CD4-positive, CD25-positive, alpha-beta regulatory T cell (primary cell): ENCODE measurements around the gene SLC9A9. TPM values are rescaled to one million over a fixed set of nuclear protein-coding genes. Genes with fewer than 3 reads are reported as not detected.
A peak's percentile ranks its signal among the peaks of the same experiment; 100 is the strongest.

Source experiments
- ATAC-seq, 2 donors: fragments of 150-1000 bp; cut with Tn5 transposase; one replicate each; pipeline ENCODE4 v1.10.0; 2021; ENCODE audit warnings: low read depth in 2 of 2, moderate number of reproducible peaks in 2 of 2, moderate library complexity in 1 of 2
- DNase-seq, 3 donors: peaks; one replicate each; pipeline versions ENCODE4 v3.0.0 to v3.0.0-alpha.2; 2012 to 2022; ENCODE audit warnings: mixed read lengths in 1 of 3
- H3K27ac ChIP-seq: one replicate; pipeline ENCODE4 v1.7.0; 2013; ENCODE audit warnings: mild to moderate bottlenecking, low read length; ENCODE audit not compliant: insufficient read depth, poor library complexity, severe bottlenecking
- H3K27me3 ChIP-seq: one replicate; pipeline ENCODE4 v1.7.0; 2013; ENCODE audit warnings: low read length; ENCODE audit not compliant: control insufficient read depth, insufficient read depth
- H3K36me3 ChIP-seq: one replicate; pipeline ENCODE4 v1.7.0; 2013; ENCODE audit warnings: mild to moderate bottlenecking, low read length, moderate library complexity; ENCODE audit not compliant: control insufficient read depth, insufficient read depth
- H3K4me1 ChIP-seq: 2 replicates; pipeline ENCODE4 v1.7.0; 2013; ENCODE audit warnings: mild to moderate bottlenecking, low read length; ENCODE audit not compliant: insufficient read depth, control insufficient read depth, poor library complexity, severe bottlenecking
- H3K4me3 ChIP-seq: one replicate; pipeline ENCODE4 v1.7.0; 2013; ENCODE audit warnings: low read depth, mild to moderate bottlenecking, low read length, moderate library complexity
- H3K9me3 ChIP-seq, 2 experiments: 1 replicate in 1 of 2; 2 replicates in 1 of 2; pipeline ENCODE4 v1.7.0; 2013; ENCODE audit warnings: low read length in 2 of 2, mild to moderate bottlenecking in 1 of 2, moderate library complexity in 1 of 2; ENCODE audit not compliant: control insufficient read depth in 2 of 2
- H3K27ac Mint-ChIP-seq, 3 donors: one replicate each; pipeline ENCODE4 v1.8.0; 2020 to 2022; ENCODE audit warnings: mild to moderate bottlenecking in 3 of 3, mixed read lengths in 3 of 3, moderate library complexity in 2 of 3
- H3K27me3 Mint-ChIP-seq: one replicate; pipeline ENCODE4 v1.8.0; 2022; ENCODE audit warnings: mild to moderate bottlenecking, mixed read lengths
- H3K36me3 Mint-ChIP-seq: one replicate; pipeline ENCODE4 v1.8.0; 2020; ENCODE audit warnings: mixed read lengths
- H3K4me1 Mint-ChIP-seq, 4 donors: one replicate each; pipeline ENCODE4 v1.8.0; 2020 to 2022; ENCODE audit warnings: mixed read lengths in 4 of 4, mild to moderate bottlenecking in 1 of 4
- H3K4me3 Mint-ChIP-seq, 4 donors: one replicate each; pipeline ENCODE4 v1.8.0; 2020 to 2022; ENCODE audit warnings: mild to moderate bottlenecking in 4 of 4, mixed read lengths in 4 of 4, moderate library complexity in 3 of 4
- H3K9me3 Mint-ChIP-seq, 7 donors: one replicate each; pipeline ENCODE4 v1.8.0; 2020 to 2022; ENCODE audit warnings: mixed read lengths in 7 of 7, mild to moderate bottlenecking in 3 of 7, moderate library complexity in 2 of 7
- polyA plus RNA-seq, 4 donors: library from polyadenylated mRNA; unstranded; fragments of 300-500 nt; fragmentation: Illumina TruSeq; gene quantifications; one replicate each; pipeline ENCODE4 v1.2.3, GENCODE V29; 2021
- total RNA-seq: library from RNA; stranded (reverse); gene quantifications from one replicate; pipeline ENCODE4 v1.2.3, GENCODE V29; 2022

SLC9A9 gene
- total and polyA plus RNA-seq, 5 donors from 2014 or later: 31.7 to 49.3 (median 46.4) TPM

DNA sequence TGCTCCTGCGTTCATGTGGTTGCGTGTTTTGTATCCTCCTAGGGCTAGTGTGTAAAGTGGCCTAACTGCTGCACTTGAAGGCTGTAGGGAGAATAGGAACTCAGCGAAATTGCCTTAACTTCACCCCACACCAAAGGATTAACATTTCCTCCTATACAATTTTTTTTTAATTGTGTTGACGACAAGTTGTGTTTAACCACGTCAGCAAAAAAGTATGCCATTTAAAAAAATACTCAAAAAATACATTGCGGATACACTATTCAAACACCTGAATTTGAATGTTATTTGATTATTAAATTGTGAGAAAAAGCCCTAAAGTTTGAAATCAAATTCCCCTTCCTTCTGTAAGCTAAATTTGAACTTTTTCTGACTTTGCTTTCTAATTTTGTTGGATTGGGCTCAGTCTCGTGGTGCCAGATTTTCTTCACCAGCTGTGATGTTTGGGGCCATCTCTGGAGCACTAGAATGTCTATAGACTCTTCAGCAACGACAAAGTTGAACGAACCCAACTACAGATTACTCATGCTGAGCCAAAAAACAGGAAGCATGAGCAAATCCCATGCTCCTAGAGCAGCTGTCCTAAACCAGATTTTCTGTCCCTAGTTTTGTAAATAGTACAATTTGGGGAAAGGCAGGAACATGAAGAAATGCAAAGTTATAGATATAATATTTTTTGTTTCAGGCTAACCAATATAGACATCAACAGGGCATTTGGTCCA is 8.1 kb upstream of the SLC9A9 start:
- Histone ChIP-seq H3K27ac (no peak overlapping the region), H3K27me3 (no peaks in the 10 kb centered on the region), H3K4me3 (no peak overlapping the region), H3K9me3 (peaks cover 0 to 3% of the 10 kb centered on the region in 2 experiments), H3K36me3 (no peaks in the 10 kb centered on the region), H3K4me1 (peaks cover 13% of the 10 kb centered on the region)
- Mint-ChIP-seq H3K9me3 (peaks cover 0 to 11% (median 3%) of the 10 kb centered on the region in 7 donors), H3K4me3 (no peak overlapping the region), H3K27ac (peak overlapping the region in 1 of 3 donors; percentile 42), H3K36me3 (no peaks in the 10 kb centered on the region), H3K27me3 (peaks cover 7% of the 10 kb centered on the region), H3K4me1 (peaks cover 7 to 30% (median 17%) of the 10 kb centered on the region in 4 donors)
- no peak for ATAC-seq
- no peak for DNase-seq

DNA sequence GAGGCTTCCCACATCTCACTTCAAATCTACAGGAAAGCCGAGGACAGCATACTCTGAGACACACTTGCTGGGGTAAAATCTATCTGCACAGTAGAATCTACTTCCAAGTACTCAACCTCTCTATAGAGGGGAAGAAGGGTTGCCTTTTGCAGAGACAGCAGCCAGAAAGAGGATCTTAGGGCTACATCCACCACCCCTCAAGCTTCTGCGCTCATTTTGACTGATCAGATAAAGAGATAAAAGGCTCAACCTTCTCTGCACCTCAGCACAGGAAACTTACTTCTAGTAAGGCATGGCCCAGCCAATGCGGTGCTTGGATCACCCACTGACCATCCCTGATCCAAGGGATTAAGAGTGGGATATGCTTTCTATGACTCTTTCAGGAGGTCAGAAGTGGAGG is 6.9 kb upstream of the SLC9A9 start:
- Histone ChIP-seq H3K27me3 (no peaks in the 10 kb centered on the region), H3K36me3 (no peaks in the 10 kb centered on the region), H3K27ac (no peak overlapping the region), H3K4me1 (peaks cover 17% of the 10 kb centered on the region), H3K4me3 (peak overlapping the region; percentile 58), H3K9me3 (peaks cover 0 to 3% of the 10 kb centered on the region in 2 experiments)
- Mint-ChIP-seq H3K27ac (peak overlapping the region; percentile 42 to 84 (median 72)), H3K4me3 (peak overlapping the region in 2 of 4 donors; percentile 9 to 36), H3K36me3 (no peaks in the 10 kb centered on the region), H3K27me3 (no peaks in the 10 kb centered on the region), H3K9me3 (peaks cover 0 to 6% (median 2%) of the 10 kb centered on the region in 7 donors), H3K4me1 (peaks cover 7 to 35% (median 22%) of the 10 kb centered on the region in 4 donors)
- peak; percentile 68 to 75 for ATAC-seq
- DNase-seq: peak in 2 of 3 donors; percentile 23 to 69

DNA sequence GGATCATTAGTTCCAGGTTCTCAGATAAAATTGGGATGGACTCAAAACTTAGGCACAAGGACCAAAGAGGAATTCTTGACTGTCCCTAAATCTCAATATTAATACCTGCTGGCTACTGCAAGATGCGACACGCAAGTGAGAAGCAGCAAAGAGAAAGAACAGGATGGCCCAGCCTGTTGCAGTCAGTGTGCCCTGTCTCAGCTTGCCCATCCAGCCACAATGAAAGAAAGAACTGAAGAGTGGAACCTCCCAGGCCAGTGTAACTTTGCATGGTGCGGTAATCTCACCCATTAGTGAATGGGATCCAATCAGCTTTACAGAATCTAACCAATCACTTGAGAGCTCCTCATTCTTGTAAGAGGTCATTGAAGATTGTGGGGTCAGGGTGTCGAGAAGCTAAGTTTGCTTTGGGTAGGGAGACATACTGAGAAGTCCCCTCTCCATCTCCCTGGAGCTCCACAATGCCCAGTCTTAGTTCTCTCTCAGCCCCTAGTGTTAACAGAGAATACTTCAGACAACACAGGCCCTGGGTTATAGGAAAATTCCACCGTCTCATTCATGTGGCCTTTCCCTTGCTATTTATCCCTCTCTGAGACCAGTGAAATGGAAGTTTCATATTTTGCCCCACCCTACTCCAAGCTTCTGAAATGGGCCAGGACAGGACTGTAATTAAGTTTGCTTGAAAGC is 3.2 kb upstream of the SLC9A9 start:
- H3K27me3 ChIP-seq: no peaks in the 10 kb centered on the region
- Mint-ChIP-seq H3K36me3 (no peaks in the 10 kb centered on the region), H3K27ac (peak overlapping the region in 1 of 3 donors; percentile 17), H3K9me3 (no peaks in the 10 kb centered on the region), H3K4me1 (peaks cover 27 to 66% (median 50%) of the 10 kb centered on the region in 4 donors), H3K4me3 (no peak overlapping the region), H3K27me3 (no peaks in the 10 kb centered on the region)
- no peaks in the 10 kb centered on the region for H3K9me3 ChIP-seq
- ATAC-seq: no peak
- no peak for DNase-seq
- H3K36me3 ChIP-seq: no peaks in the 10 kb centered on the region
- peaks cover 43% of the 10 kb centered on the region for H3K4me1 ChIP-seq
- H3K27ac ChIP-seq: no peak overlapping the region
- H3K4me3 ChIP-seq: no peak overlapping the region

DNA sequence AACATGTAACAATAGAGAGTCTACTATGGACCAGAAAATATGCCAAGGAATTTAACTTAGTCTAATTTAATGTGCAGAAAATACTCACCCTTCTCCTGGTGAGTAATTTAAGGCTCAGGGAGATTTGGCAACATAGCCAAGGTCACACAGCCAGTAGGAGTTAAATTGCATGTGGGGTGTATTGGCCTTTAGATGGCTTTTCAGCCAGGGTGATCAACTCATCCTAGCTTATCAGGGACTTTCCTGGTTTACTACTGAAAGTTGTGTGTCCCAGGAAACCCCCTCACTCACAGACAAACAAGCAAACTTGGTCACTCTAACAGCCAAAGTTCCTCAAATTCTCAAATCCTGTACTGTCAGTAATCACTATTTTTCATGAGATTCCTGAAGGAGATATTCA is 2.6 kb upstream of the SLC9A9 start:
- H3K4me1 Mint-ChIP-seq: peaks cover 27 to 69% (median 53%) of the 10 kb centered on the region in 4 donors
- H3K36me3 Mint-ChIP-seq: no peaks in the 10 kb centered on the region
- Histone ChIP-seq H3K4me1 (peaks cover 49% of the 10 kb centered on the region), H3K36me3 (no peaks in the 10 kb centered on the region), H3K27me3 (no peaks in the 10 kb centered on the region), H3K27ac (no peak overlapping the region), H3K4me3 (no peak overlapping the region), H3K9me3 (no peaks in the 10 kb centered on the region)
- H3K4me3 Mint-ChIP-seq: no peak overlapping the region
- peak overlapping the region in 1 of 3 donors; percentile 88 for H3K27ac Mint-ChIP-seq
- no peaks in the 10 kb centered on the region for H3K27me3 Mint-ChIP-seq
- DNase-seq (no peak), ATAC-seq (no peak)
- H3K9me3 Mint-ChIP-seq: no peaks in the 10 kb centered on the region

DNA sequence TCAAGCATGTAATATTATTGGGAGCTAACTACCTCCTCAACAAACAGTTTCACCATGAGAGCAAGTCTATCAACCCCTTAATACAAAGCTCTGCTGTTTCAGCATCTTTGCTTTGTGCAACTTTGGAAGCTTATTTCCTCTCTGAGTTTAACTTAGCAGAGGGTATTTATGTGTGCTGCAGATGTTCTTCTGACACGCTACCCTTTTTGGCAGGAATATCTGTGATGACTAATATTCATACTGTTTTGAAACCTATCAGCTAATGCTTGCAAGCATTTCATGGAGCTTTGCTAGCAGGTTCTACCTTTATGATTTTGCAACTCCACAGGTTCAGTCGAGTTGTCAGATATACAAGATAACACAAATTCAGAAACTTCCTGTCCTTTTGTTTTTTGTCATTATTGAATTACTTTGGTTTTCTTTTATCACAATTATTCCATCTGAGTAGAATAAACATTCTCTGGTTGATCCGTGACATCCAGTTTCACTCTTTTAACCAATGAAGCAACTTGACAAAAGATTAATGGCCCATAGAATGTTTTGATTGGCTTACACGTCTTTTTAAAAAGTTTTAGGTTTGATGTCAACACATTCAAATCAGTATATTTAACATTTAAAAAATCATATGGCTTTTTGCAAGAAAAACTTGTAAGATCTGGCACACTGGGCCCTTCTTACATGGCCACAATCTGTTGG is 1.7 kb upstream of the SLC9A9 start:
- H3K4me3 Mint-ChIP-seq: peak overlapping the region; percentile 36 to 96 (median 76)
- no peaks in the 10 kb centered on the region for H3K27me3 Mint-ChIP-seq
- no peaks in the 10 kb centered on the region for H3K9me3 ChIP-seq
- DNase-seq (peak in 1 of 3 donors; percentile 51), ATAC-seq (no peak)
- peaks cover 31 to 69% (median 54%) of the 10 kb centered on the region in 4 donors for H3K4me1 Mint-ChIP-seq
- H3K4me3 ChIP-seq: peak overlapping the region; percentile 100
- no peaks in the 10 kb centered on the region for H3K36me3 Mint-ChIP-seq
- H3K4me1 ChIP-seq: peaks cover 50% of the 10 kb centered on the region
- H3K27ac Mint-ChIP-seq: peak overlapping the region; percentile 46 to 88 (median 48)
- H3K27me3 ChIP-seq: no peaks in the 10 kb centered on the region
- H3K9me3 Mint-ChIP-seq: no peaks in the 10 kb centered on the region
- H3K36me3 ChIP-seq: no peaks in the 10 kb centered on the region
- peak overlapping the region; percentile 45 for H3K27ac ChIP-seq

DNA sequence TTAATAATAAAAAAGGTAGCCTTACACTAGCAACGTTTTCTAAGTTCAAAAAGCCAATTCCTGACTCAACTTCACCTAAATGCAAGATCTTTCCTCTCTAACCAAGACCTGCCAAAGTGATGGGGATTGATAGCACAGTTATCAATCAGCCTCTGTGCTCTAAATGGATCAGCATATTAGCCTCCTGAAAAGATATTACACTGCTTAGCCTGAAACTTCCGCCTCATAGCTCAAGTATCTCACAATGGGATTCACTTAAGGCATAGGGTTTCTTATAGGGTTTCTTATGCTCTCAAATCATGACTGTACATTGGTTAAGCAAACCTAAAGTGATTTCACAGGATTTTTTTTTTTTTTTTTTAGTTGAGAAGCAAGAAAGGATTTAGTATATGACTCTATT is 436 bp upstream of the SLC9A9 start:
- H3K9me3 ChIP-seq: no peaks in the 10 kb centered on the region
- Mint-ChIP-seq H3K36me3 (peaks cover 3% of the 10 kb centered on the region), H3K27ac (peak overlapping the region; percentile 88 to 98 (median 91)), H3K27me3 (no peaks in the 10 kb centered on the region), H3K4me3 (peak overlapping the region; percentile 96 to 99 (median 97)), H3K4me1 (peaks cover 32 to 68% (median 52%) of the 10 kb centered on the region in 4 donors), H3K9me3 (no peaks in the 10 kb centered on the region)
- H3K4me1 ChIP-seq: peaks cover 53% of the 10 kb centered on the region
- no peak for ATAC-seq
- no peaks in the 10 kb centered on the region for H3K36me3 ChIP-seq
- no peaks in the 10 kb centered on the region for H3K27me3 ChIP-seq
- peak overlapping the region; percentile 73 for H3K27ac ChIP-seq
- DNase-seq: no peak
- H3K4me3 ChIP-seq: peak overlapping the region; percentile 100

DNA sequence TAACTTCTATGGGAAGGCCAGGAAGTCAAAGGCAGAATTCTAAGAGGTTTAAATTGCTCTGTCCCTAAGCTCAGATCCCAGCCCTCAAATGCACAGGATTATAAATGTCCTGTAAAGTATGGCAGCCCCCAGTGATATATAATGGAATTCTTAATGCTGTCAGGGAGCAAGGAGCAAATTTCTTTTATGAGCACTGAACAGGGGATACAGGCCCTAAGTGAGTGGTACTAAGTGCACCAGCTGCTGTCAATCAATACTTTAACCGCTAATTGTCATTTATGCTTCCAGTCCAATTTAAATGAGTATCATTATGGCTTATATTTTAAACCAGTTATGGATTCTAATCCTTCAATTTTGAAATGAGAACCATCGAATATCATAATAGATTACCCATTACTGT is 4.7 kb downstream of the SLC9A9 start:
- no peaks in the 10 kb centered on the region for H3K27me3 ChIP-seq
- H3K4me1 Mint-ChIP-seq: peaks cover 45 to 74% (median 60%) of the 10 kb centered on the region in 4 donors
- H3K27me3 Mint-ChIP-seq: no peaks in the 10 kb centered on the region
- H3K4me3 ChIP-seq: no peak overlapping the region
- DNase-seq (no peak), ATAC-seq (no peak)
- no peaks in the 10 kb centered on the region for H3K36me3 ChIP-seq
- H3K4me1 ChIP-seq: peaks cover 34% of the 10 kb centered on the region
- no peaks in the 10 kb centered on the region for H3K9me3 Mint-ChIP-seq
- H3K4me3 Mint-ChIP-seq: no peak overlapping the region
- H3K36me3 Mint-ChIP-seq: peaks cover 12% of the 10 kb centered on the region
- no peaks in the 10 kb centered on the region for H3K9me3 ChIP-seq
- no peak overlapping the region for H3K27ac Mint-ChIP-seq
- no peak overlapping the region for H3K27ac ChIP-seq
